ENCODE data around the gene OSBPL1A. TPM values are rescaled to one million over a fixed set of nuclear protein-coding genes. Genes with fewer than 3 reads are reported as not detected.
"Not testable (repeated sequence)": the region's sequence is repeated elsewhere in the genome, so short reads cannot be mapped to it uniquely, and the experiment has no call there.

Gene OSBPL1A
- total RNA-seq, 1 donor from 2014 or later = 5.5 TPM

GRCh38 chr18:24398540-24398939 lies 916 bp upstream of the OSBPL1A start:
- DNase-seq (ENCODE audit: low spot score) (no peak), ATAC-seq (no peak)

GRCh38 chr18:24397131-24397693 lies 412 bp downstream of the OSBPL1A start:
- peak; percentile 60 for DNase-seq (ENCODE audit: low spot score)
- peak; percentile 57 for ATAC-seq

- ATAC-seq (no peak), DNase-seq (ENCODE audit: low spot score) (no peak)
These were observed 1.5 kb downstream of the OSBPL1A start for GRCh38 chr18:24396082-24396633.

- DNase-seq (ENCODE audit: low spot score) (no peak), ATAC-seq (no peak)
These were observed 2.4 kb downstream of the OSBPL1A start for GRCh38 chr18:24395049-24395795.

GRCh38 chr18:24388957-24389356 lies 8.7 kb downstream of the OSBPL1A start:
- no peak for DNase-seq (ENCODE audit: low spot score)
- no peak for ATAC-seq

- ATAC-seq (no peak), DNase-seq (ENCODE audit: low spot score) (no peak)
These were observed 10.9 kb downstream of the OSBPL1A start for GRCh38 chr18:24386681-24387080.

- DNase-seq (ENCODE audit: low spot score) = no peak
- ATAC-seq = peak; percentile 18
These were observed 16.5 kb downstream of the OSBPL1A start for GRCh38 chr18:24381126-24381525.

GRCh38 chr18:24380163-24380747 lies 17.4 kb downstream of the OSBPL1A start:
- no peak for DNase-seq (ENCODE audit: low spot score)
- ATAC-seq = no peak

GRCh38 chr18:24378598-24378997 lies 19.0 kb downstream of the OSBPL1A start:
- no peak for DNase-seq (ENCODE audit: low spot score)

GRCh38 chr18:24376531-24376930 lies 21.1 kb downstream of the OSBPL1A start:
- ATAC-seq; DNase-seq (ENCODE audit: low spot score): not testable (repeated sequence)

More at GRCh38 chr18:24378598-24378997, 19.0 kb downstream of the OSBPL1A start:
- no peak for ATAC-seq

- DNase-seq (ENCODE audit: low spot score) = no peak
- ATAC-seq = no peak
These were observed 24.3 kb downstream of the OSBPL1A start for GRCh38 chr18:24373328-24373727.

- ATAC-seq (no peak), DNase-seq (ENCODE audit: low spot score) (no peak)
These were observed 25.2 kb downstream of the OSBPL1A start for GRCh38 chr18:24372279-24372872.

- ATAC-seq (no peak), DNase-seq (ENCODE audit: low spot score) (no peak)
These were observed 27.5 kb downstream of the OSBPL1A start for GRCh38 chr18:24370120-24370519.

GRCh38 chr18:24369426-24369825 lies 28.2 kb downstream of the OSBPL1A start:
- DNase-seq (ENCODE audit: low spot score) (no peak), ATAC-seq (no peak)

GRCh38 chr18:24368749-24369148 lies 28.9 kb downstream of the OSBPL1A start:
- no peak for ATAC-seq

GRCh38 chr18:24366328-24366727 lies 31.3 kb downstream of the OSBPL1A start:
- no peak for ATAC-seq

More at GRCh38 chr18:24368749-24369148, 28.9 kb downstream of the OSBPL1A start:
- no peak for DNase-seq (ENCODE audit: low spot score)

GRCh38 chr18:24364177-24364576 lies 33.4 kb downstream of the OSBPL1A start:
- DNase-seq (ENCODE audit: low spot score) (no peak), ATAC-seq (no peak)

More at GRCh38 chr18:24366328-24366727, 31.3 kb downstream of the OSBPL1A start:
- no peak for DNase-seq (ENCODE audit: low spot score)

- no peak for ATAC-seq
- no peak for DNase-seq (ENCODE audit: low spot score)
These were observed 34.9 kb downstream of the OSBPL1A start for GRCh38 chr18:24362757-24363156.

- peak; percentile 91 for ATAC-seq
- DNase-seq (ENCODE audit: low spot score) = not testable (repeated sequence)
These were observed 37.7 kb downstream of the OSBPL1A start for GRCh38 chr18:24359787-24360530.

GRCh38 chr18:24354278-24354677 lies 43.3 kb downstream of the OSBPL1A start:
- ATAC-seq (no peak), DNase-seq (ENCODE audit: low spot score) (no peak)

GRCh38 chr18:24346254-24346653 lies 51.4 kb downstream of the OSBPL1A start:
- DNase-seq (ENCODE audit: low spot score) = no peak

More at GRCh38 chr18:24346254-24346653, 51.4 kb downstream of the OSBPL1A start:
- ATAC-seq = no peak

Measured in left lobe of liver (tissue), 2 donors.